Measurements from ENCODE around the gene SFXN3.

DNA sequence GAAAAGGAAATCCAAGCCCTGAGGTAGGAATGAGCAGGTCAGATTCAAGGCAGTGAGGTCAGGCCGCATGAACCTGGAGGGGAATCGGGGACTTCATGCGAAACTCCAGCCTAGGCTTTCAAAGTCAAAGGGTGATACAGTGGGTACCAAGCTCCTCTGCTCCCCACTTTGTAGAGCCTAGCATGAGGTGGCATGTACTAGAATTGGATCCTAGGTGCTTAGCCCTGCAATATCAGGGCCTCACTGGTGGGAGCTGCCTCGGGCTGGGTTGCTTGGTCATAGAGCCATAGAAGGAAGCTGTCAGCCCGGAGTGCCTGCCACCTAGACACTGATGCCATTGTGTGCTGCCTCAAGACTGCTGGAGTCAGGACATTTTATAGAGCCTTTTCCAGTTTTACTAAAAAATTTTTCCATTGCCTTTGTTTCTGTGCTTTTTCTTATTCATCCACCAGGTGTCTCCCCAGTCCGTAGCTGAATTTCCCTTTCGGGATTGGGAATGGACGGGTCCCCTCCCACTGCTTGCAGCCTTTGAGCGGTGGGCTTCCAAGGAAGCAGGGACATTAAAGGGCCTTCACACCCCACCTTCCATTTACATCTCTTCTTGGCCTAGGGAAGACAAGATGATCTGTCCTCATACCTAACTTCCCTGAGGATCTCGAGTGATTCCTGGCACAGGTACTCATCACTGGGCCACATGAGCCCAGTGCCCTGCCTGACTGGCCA lies 36.9 kb upstream of the SFXN3 start:
- TF ChIP-seq, protein P1, sequence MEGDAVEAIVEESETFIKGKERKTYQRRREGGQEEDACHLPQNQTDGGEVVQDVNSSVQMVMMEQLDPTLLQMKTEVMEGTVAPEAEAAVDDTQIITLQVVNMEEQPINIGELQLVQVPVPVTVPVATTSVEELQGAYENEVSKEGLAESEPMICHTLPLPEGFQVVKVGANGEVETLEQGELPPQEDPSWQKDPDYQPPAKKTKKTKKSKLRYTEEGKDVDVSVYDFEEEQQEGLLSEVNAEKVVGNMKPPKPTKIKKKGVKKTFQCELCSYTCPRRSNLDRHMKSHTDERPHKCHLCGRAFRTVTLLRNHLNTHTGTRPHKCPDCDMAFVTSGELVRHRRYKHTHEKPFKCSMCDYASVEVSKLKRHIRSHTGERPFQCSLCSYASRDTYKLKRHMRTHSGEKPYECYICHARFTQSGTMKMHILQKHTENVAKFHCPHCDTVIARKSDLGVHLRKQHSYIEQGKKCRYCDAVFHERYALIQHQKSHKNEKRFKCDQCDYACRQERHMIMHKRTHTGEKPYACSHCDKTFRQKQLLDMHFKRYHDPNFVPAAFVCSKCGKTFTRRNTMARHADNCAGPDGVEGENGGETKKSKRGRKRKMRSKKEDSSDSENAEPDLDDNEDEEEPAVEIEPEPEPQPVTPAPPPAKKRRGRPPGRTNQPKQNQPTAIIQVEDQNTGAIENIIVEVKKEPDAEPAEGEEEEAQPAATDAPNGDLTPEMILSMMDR (IDR thresholded peaks at IDR 0.05) = peak; percentile 59 to 67 (median 64)
- no peak for TF ChIP-seq POLR2A (IDR thresholded peaks at IDR 0.05)

Data from testis (tissue), 2 donors.